HCT116 (cell line): ENCODE data around the gene KRT14. TPM values are rescaled to one million over a fixed set of nuclear protein-coding genes. Genes with fewer than 3 reads are reported as not detected.

Experiments used
- ATAC-seq: fragments of 200-7000 bp; cut with Tn5 transposase; 2 replicates; pipeline ENCODE4 v1.9.1; 2020; ENCODE audit warnings: mild to moderate bottlenecking, moderate library complexity
- BruUV-seq: library from RNA; stranded (reverse); fragments of 400-500 nt; replicated peaks from 2 replicates; lab custom pipeline; 2021; lab: Mats Ljungman, UMichigan
- CTCF ChIA-PET: fragments of 300-600 bp; sonication (Branson Sonifier 250); formaldehyde crosslinking; loops from one replicate; lab custom pipeline; 2021; ENCODE audit warnings: antibody characterized with exemption; lab: Charles Lee
- POLR2A ChIA-PET: fragments of 300-600, 350-600 bp; sonication (Branson Sonifier 250); formaldehyde crosslinking; loops from one replicate; lab custom pipeline; 2021; ENCODE audit warnings: antibody characterized with exemption; lab: Charles Lee
- RAD21 ChIA-PET, 2 experiments: fragments of 300-600 bp; sonication (Branson Sonifier 250); formaldehyde crosslinking; loops; one replicate each; lab custom pipeline; 2023; ENCODE audit warnings: low total read pairs in 2 of 2; ENCODE audit not compliant: uncharacterized antibody in 2 of 2, unreplicated experiment in 2 of 2, low non-redundant PET in 1 of 2; lab: Charles Lee
- DNase-seq: peaks from one replicate; pipeline ENCODE4 v3.0.0-alpha.2; 2010; ENCODE audit warnings: low read depth, low spot score
- H2AFZ ChIP-seq: fragments of 200-600 bp; shearing (Covaris generic), sonication (generic); 2 replicates; pipeline ENCODE4 v1.6.1; 2017; ENCODE audit warnings: low read depth, mixed run types, mixed read lengths, antibody characterized with exemption, low read length; ENCODE audit not compliant: poor library complexity, severe bottlenecking
- H3K27ac ChIP-seq: 2 replicates; pipeline ENCODE4 v1.5.1; 2012; ENCODE audit warnings: low read depth, low read length
- H3K27me3 ChIP-seq: fragments of 200-600 bp; sonication (generic); 2 replicates; pipeline ENCODE4 v1.6.1; 2016; ENCODE audit warnings: mixed run types, low read length, mixed read lengths; ENCODE audit not compliant: insufficient read depth
- H3K36me3 ChIP-seq, 2 experiments: fragments of 200-500 bp in 1 of 2; fragments of 200-600 bp in 1 of 2; sonication (Bioruptor generic) in 1 of 2; sonication (generic) in 1 of 2; 2 replicates each; pipeline versions ENCODE4 v1.5.1 to v1.6.1; 2014 to 2016; ENCODE audit warnings: low read length in 2 of 2, inconsistent platforms in 1 of 2, mixed read lengths in 1 of 2, mixed run types in 1 of 2; ENCODE audit not compliant: insufficient read depth in 2 of 2, control insufficient read depth in 1 of 2
- H3K4me1 ChIP-seq, 2 experiments: fragments of 200-600 bp in 1 of 2; sonication (generic) in 1 of 2; 2 replicates each; pipeline versions ENCODE4 v1.5.1 to v1.6.1; 2012 to 2017; ENCODE audit warnings: low read length in 2 of 2, inconsistent platforms in 1 of 2, mild to moderate bottlenecking in 1 of 2, mixed read lengths in 1 of 2, mixed run types in 1 of 2, moderate library complexity in 1 of 2; ENCODE audit not compliant: insufficient read depth in 2 of 2, control insufficient read depth in 1 of 2
- H3K4me2 ChIP-seq: fragments of 200-600 bp; sonication (generic); 2 replicates; pipeline ENCODE4 v1.6.1; 2017; ENCODE audit warnings: mixed run types, low read length, mixed read lengths
- H3K4me3 ChIP-seq, 2 experiments: fragments of 200-600 bp in 1 of 2; sonication (generic) in 1 of 2; replicated peaks in 1 of 2; 2 replicates each; pipeline ENCODE4 v1.5.1; 2011 to 2016; ENCODE audit warnings: low read length in 2 of 2, control low read depth in 1 of 2, low read depth in 1 of 2, mild to moderate bottlenecking in 1 of 2, mixed read lengths in 1 of 2, mixed run types in 1 of 2
- H3K79me2 ChIP-seq: fragments of 200-600 bp; sonication (generic); 2 replicates; pipeline ENCODE4 v1.6.1; 2017; ENCODE audit warnings: mild to moderate bottlenecking, mixed run types, low read length, moderate library complexity, mixed read lengths; ENCODE audit not compliant: insufficient read depth
- H3K9ac ChIP-seq: fragments of 200-600 bp; sonication (generic); 2 replicates; pipeline ENCODE4 v1.6.1; 2016; ENCODE audit warnings: low read length, mixed read lengths
- H3K9me2 ChIP-seq: fragments of 200-600 bp; sonication (generic), shearing (Covaris generic); 2 replicates; pipeline ENCODE4 v1.6.1; 2017; ENCODE audit warnings: mixed run types, mild to moderate bottlenecking, moderate library complexity; ENCODE audit not compliant: insufficient read depth
- H3K9me3 ChIP-seq, 2 experiments: fragments of 200-500 bp in 1 of 2; fragments of 200-600 bp in 1 of 2; sonication (Bioruptor generic) in 1 of 2; sonication (generic) in 1 of 2; 2 replicates each; pipeline ENCODE4 v1.6.1; 2014 to 2017; ENCODE audit warnings: low read length in 2 of 2, mixed read lengths in 2 of 2, inconsistent platforms in 1 of 2, low read depth in 1 of 2, mild to moderate bottlenecking in 1 of 2, mixed run types in 1 of 2, moderate library complexity in 1 of 2; ENCODE audit not compliant: control insufficient read depth in 1 of 2, insufficient read depth in 1 of 2
- H4K20me1 ChIP-seq: fragments of 200-600 bp; sonication (generic), shearing (Covaris generic); 2 replicates; pipeline ENCODE4 v1.6.1; 2017; ENCODE audit warnings: mixed run types, mild to moderate bottlenecking, moderate library complexity; ENCODE audit not compliant: insufficient read depth
- EZH2phosphoT487 ChIP-seq: fragments of 200-600 bp; IDR thresholded peaks from 2 replicates; pipeline ENCODE4 v1.6.1; 2018; ENCODE audit warnings: antibody characterized with exemption, borderline replicate concordance
- FOSL1 ChIP-seq: IDR thresholded peaks from 2 replicates; pipeline ENCODE4 v1.6.1; 2012; ENCODE audit warnings: low read depth
- POLR2A ChIP-seq: IDR thresholded peaks from 2 replicates; pipeline ENCODE4 v1.7.0; 2011; ENCODE audit warnings: borderline replicate concordance; ENCODE audit not compliant: insufficient read depth, insufficient read length; ENCODE audit errors: extremely low read depth
- POLR2AphosphoS5 ChIP-seq: IDR thresholded peaks from 2 replicates; pipeline ENCODE4 v1.6.1; 2011; ENCODE audit warnings: mild to moderate bottlenecking, low read depth, low read length, moderate library complexity
- RAD21 ChIP-seq: IDR thresholded peaks from 2 replicates; pipeline ENCODE4 v1.6.1; 2012; ENCODE audit warnings: low read depth, mild to moderate bottlenecking
- SRF ChIP-seq: IDR thresholded peaks from 2 replicates; pipeline ENCODE4 v1.6.1; 2012; ENCODE audit warnings: low read depth
- TCF7L2 ChIP-seq: IDR thresholded peaks from 2 replicates; pipeline ENCODE4 v1.7.0; 2011; ENCODE audit warnings: borderline replicate concordance, inconsistent platforms; ENCODE audit not compliant: insufficient read depth, insufficient read length; ENCODE audit errors: extremely low read depth
- ZFX ChIP-seq: fragments of 450-650 bp; IDR thresholded peaks from 2 replicates; pipeline ENCODE4 v1.6.1; 2017
- intact Hi-C: fragments of 100-400 bp; cut with micrococcal nuclease; formaldehyde crosslinking; loops from 2 replicates; pipeline ENCODE4 v1.10.0; 2022
- total RNA-seq: library from RNA; stranded (reverse); gene quantifications from one replicate; pipeline ENCODE4 v1.2.1, GENCODE V29; 2021; ENCODE audit not compliant: unreplicated experiment
- TF ChIP-seq, protein P1 (sequence below): IDR thresholded peaks from 2 replicates; pipeline ENCODE4 v1.6.1; 2011; ENCODE audit warnings: mild to moderate bottlenecking, low read length, moderate library complexity; ENCODE audit not compliant: insufficient replicate concordance; ENCODE audit errors: extremely low read depth
- TF ChIP-seq, protein P2 (sequence below): IDR thresholded peaks from 2 replicates; pipeline ENCODE4 v1.6.1; 2012; ENCODE audit warnings: low read depth

KRT14 gene
- total RNA-seq, 1 experiment from 2014 or later = not detected

DNA sequence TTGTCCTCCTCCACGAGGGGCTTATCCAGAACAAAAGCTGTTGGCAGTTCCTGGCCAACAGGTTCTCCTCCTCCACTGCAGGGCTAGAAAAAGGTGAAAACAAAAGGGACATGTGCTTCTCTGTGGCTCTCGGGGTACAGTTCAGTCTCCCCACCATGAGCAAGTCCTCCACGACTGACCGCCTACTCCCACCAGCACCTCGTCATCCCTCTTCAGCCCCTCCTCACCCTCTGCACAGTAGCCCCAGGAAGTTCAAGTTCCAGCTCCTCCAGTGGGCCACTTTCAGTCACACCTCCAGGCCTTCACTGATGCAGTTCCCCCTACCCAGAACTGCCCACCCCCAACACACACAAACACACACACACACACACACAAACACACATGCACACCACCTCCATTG is 34.2 kb downstream of the KRT14 start:
- ChIA-PET RAD21 (no interaction called here), POLR2A (no interaction called here), CTCF (interaction anchor here (1.4 to 7.3 kb wide), 3 partner anchors 27 to 111 kb away, joined by 3 to 203 read pairs (median 142); no protein-coding TSS in a partner anchor)
- intact Hi-C loops = no loop called here
- no peaks in the 10 kb centered on the region for H3K9me3 ChIP-seq
- ATAC-seq (no peak), DNase-seq (no peak)
- H3K9ac ChIP-seq = no peak overlapping the region
- no peaks in the 10 kb centered on the region for H3K36me3 ChIP-seq
- peaks cover 20 to 51% of the 10 kb centered on the region in 2 experiments for H3K4me1 ChIP-seq
- TF ChIP-seq, protein P1, sequence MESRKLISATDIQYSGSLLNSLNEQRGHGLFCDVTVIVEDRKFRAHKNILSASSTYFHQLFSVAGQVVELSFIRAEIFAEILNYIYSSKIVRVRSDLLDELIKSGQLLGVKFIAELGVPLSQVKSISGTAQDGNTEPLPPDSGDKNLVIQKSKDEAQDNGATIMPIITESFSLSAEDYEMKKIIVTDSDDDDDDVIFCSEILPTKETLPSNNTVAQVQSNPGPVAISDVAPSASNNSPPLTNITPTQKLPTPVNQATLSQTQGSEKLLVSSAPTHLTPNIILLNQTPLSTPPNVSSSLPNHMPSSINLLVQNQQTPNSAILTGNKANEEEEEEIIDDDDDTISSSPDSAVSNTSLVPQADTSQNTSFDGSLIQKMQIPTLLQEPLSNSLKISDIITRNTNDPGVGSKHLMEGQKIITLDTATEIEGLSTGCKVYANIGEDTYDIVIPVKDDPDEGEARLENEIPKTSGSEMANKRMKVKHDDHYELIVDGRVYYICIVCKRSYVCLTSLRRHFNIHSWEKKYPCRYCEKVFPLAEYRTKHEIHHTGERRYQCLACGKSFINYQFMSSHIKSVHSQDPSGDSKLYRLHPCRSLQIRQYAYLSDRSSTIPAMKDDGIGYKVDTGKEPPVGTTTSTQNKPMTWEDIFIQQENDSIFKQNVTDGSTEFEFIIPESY = no peak
- no peak for TF ChIP-seq POLR2A
- no peak for TF ChIP-seq TCF7L2
- TF ChIP-seq EZH2phosphoT487 = no peak
- no peak for TF ChIP-seq FOSL1
- no peak for TF ChIP-seq POLR2AphosphoS5
- TF ChIP-seq ZFX = no peak
- no peak for TF ChIP-seq SRF
- TF ChIP-seq RAD21 = no peak
- TF ChIP-seq, protein P2, sequence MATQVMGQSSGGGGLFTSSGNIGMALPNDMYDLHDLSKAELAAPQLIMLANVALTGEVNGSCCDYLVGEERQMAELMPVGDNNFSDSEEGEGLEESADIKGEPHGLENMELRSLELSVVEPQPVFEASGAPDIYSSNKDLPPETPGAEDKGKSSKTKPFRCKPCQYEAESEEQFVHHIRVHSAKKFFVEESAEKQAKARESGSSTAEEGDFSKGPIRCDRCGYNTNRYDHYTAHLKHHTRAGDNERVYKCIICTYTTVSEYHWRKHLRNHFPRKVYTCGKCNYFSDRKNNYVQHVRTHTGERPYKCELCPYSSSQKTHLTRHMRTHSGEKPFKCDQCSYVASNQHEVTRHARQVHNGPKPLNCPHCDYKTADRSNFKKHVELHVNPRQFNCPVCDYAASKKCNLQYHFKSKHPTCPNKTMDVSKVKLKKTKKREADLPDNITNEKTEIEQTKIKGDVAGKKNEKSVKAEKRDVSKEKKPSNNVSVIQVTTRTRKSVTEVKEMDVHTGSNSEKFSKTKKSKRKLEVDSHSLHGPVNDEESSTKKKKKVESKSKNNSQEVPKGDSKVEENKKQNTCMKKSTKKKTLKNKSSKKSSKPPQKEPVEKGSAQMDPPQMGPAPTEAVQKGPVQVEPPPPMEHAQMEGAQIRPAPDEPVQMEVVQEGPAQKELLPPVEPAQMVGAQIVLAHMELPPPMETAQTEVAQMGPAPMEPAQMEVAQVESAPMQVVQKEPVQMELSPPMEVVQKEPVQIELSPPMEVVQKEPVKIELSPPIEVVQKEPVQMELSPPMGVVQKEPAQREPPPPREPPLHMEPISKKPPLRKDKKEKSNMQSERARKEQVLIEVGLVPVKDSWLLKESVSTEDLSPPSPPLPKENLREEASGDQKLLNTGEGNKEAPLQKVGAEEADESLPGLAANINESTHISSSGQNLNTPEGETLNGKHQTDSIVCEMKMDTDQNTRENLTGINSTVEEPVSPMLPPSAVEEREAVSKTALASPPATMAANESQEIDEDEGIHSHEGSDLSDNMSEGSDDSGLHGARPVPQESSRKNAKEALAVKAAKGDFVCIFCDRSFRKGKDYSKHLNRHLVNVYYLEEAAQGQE = no peak
- H3K9me2 ChIP-seq = no peaks in the 10 kb centered on the region
- no peak overlapping the region for H3K4me2 ChIP-seq
- no peaks in the 10 kb centered on the region for H3K27me3 ChIP-seq
- no TSS peak for BruUV-seq
- H3K27ac ChIP-seq = no peak overlapping the region
- H3K4me3 ChIP-seq = no peak overlapping the region
- H2AFZ ChIP-seq = no peak overlapping the region
- H3K79me2 ChIP-seq = no peaks in the 10 kb centered on the region
- H4K20me1 ChIP-seq = no peaks in the 10 kb centered on the region
